Amniotic epithelial cell (primary cell): ENCODE measurements around the gene NPLOC4.

Experiments
- DNase-seq: peaks from one replicate; pipeline ENCODE4 v3.0.0-alpha.2; 2010; ENCODE audit warnings: low read depth

The NPLOC4 gene

GRCh38 chr17:81546906-81547613, 89.9 kb downstream of the NPLOC4 start:
- no peak for DNase-seq

DNA sequence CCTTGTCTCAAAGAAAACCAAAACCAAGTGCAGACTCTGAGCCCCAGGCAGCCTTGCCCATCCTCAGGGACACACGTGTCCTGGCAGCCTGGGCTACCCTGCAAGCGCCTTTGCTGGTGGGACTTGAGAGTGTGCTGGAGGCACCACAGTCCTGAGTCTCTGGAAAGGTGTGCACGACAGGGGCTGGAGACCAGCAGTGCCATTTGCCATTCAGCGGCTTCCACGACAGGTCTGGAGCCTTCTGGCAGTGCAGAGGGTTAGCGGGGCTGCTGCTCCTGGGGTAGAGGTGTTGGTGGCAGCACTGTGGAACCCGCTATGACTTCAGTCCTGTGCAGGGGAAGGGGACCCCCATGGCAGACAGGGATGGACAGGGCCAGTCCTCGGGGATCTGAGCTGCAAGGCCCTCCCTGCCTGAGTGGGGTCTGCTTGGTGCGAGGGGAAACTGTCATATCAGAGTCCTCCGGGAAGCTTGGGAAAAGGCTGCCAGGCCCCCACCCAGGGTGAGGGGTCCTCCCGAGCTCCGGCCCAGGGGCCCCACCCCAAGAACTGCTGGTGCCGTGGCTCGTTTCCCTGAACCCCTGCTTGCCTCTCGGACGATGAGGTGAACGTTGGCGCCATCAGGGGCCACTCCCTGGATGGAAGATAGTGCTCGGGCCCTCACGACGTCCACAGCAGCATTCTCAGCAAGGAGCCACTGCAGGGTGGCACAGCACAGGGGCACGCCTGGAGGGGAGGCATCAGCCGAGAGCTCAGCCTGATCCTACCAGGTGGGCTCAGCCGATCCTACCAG, 91.6 kb downstream of the NPLOC4 start:
- no peak for DNase-seq

GRCh38 chr17:81544281-81544974, 92.5 kb downstream of the NPLOC4 start:
- DNase-seq: no peak

DNA sequence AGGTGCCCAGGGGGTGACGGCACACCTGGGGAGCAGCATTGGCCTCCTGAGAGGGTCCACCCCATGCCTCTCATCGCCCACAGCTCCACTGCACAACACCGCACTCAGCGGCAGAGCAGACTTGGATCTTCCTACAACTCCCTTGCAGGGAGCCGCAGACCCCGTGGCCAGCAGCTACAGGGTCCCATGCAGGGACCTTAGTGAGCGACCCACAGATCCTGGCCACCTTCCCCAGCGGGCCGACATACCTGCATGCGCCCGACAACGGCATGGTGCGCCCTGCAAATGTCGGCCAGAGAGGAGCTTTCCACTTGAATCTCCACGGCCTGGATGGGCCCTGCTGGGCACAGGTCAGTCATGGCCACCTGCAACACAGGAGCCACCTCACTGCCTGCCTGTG, 93.2 kb downstream of the NPLOC4 start:
- no peak for DNase-seq

GRCh38 chr17:81543339-81543675, 93.6 kb downstream of the NPLOC4 start:
- DNase-seq: no peak

GRCh38 chr17:81542431-81543338, 94.2 kb downstream of the NPLOC4 start:
- DNase-seq: no peak

DNA sequence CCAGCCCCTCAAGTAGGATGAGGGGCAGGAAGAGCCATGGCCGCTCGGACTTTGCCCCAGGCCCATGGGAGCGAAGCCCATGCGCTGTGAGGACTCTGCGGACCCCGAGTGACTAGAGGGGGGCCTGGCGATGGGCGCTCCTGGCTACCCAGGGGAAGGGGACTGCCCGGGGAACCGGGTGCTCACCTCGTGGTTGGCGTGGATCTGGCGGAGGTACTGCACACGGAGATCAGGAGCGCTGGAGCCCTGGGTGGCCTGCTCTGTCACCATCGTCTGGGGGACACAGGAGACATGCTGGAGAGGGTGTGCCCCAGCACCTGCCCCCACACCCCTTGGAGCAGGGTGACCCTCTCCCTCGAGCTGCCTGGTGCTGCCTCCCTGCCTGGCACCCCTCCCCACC, 95.8 kb downstream of the NPLOC4 start:
- no peak for DNase-seq

GRCh38 chr17:81540676-81541027, 96.3 kb downstream of the NPLOC4 start:
- DNase-seq: no peak

DNA sequence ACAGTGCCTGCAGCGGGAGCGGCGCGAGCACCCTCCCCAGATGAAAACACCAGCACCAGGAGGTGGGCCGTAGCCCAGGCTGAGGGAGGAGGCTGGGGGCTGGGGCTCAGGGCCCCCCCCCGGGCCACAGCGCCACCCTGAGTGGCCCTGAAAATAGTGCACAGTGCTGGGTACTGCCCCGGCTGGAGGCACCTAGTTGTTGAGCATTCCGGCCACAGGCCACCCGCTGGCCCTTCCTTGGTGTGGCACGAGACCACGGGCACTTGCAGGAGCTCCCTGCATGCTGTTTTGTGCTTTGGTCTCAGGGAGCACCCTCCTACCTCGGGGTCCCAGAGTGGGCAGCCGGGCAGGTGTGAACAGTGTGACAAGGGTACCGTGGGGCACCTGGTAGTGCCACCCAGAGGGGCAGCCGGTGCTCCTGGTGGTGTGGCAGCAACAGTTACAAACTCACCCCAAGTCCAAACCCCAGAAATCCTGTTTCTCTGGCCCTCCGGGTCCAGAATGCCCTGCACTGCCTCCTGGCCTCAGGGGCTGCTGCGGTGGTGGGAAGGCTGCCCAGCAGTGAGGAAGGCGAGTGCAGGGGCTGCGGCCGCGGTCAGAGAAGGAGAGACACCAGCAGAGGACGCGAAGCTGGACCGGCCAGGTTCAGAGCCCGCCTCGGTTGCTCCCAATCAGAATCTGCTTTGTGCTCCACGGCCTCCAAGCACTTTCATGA, 96.8 kb downstream of the NPLOC4 start:
- DNase-seq: no peak

DNA sequence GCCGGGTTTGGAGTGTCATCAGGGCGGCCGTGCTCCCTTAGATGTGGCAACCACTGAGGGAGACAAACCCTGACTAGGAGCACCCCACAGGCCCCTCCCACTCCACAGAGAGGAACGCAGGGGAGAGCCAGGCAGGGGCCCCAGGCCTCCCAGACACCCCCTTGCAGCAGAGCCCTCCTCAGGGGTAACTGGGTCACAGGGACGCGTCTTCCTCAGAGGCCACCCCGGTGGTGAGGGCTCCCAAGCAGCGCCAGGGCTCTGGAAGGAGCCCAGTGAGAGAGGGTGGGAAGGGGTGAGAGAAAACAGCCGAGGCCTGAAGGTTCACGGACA, 97.4 kb downstream of the NPLOC4 start:
- no peak for DNase-seq

DNA sequence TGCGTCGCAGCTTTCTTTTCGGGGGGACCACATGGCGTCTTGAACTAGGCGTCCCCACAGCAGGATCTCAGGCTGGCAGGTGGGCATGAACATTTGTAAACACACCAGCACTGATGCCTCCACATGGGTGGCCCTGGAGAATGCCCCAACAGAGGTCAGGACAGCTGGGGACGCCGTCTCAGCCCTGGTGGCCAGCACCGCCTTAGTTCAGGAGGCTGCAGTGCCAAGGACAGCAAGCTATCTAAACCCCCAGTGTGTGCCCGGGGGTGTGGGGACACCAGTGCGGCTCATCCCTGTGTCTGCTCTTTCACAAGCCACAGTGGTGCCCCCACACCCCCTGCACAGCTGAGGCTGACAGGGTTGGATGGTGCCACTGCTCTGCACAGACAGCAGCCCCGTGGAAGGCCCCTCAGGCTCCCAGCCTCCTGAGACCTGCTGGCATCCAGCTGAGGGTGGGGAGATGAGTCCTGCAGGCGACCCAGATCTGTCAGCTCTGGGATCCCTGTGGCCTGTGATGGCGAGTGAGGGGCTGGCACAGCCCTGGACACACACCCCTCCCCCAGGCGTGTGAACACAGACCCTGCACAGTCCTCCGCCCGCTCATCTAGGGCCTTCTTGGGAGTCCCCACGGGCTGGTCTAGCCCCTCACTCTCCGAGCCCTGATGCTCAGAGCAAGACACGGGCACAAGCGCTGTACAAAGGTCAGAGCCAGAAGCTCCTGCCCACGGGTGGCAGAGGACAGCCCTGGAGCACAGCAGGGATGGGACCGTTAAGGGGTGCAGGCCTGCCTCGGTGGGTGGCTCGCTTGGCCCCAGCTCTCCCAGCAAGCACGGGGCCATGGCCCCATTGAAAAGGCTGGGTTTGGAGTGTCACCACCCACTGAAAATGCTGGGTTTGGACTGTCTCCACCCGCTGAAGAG, 98.0 kb downstream of the NPLOC4 start:
- DNase-seq: no peak

DNA sequence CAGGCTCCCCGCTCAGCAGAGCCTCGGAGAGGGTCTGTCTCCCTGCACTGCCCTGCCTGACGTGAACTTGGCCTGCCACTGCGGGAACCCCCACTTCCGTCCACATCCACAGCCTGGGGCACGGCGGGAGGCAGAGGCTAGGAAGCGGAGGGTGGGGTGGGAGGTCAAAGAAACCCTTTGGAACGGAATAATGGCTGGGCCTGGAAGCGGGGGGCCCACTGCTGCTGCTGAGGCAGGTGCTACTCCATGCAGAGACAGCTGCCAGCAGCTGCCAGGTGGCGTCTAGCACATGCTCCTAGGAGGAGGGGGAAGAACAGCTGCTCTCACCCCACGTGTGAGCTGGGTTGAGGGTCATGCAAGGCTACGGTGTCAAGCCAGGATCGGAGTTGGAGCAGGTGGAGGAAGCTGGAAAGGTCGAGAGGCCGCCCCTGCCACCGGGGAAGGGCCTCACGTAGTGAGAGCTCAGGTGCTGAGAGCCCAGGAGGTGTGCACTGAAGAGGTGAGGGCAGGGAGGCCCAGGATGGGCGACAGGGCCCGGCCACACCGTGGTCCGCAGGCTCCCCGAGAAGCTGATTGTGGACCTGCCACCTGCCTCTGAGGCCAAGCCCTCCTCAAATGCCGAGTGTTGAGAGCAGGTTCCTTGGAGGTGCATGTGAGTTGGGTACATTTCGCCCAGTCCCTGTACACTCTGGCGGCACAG, 98.9 kb downstream of the NPLOC4 start:
- no peak for DNase-seq

- no peak for DNase-seq
Observed at GRCh38 chr17:81537343-81537855, 99.5 kb downstream of the NPLOC4 start.

DNA sequence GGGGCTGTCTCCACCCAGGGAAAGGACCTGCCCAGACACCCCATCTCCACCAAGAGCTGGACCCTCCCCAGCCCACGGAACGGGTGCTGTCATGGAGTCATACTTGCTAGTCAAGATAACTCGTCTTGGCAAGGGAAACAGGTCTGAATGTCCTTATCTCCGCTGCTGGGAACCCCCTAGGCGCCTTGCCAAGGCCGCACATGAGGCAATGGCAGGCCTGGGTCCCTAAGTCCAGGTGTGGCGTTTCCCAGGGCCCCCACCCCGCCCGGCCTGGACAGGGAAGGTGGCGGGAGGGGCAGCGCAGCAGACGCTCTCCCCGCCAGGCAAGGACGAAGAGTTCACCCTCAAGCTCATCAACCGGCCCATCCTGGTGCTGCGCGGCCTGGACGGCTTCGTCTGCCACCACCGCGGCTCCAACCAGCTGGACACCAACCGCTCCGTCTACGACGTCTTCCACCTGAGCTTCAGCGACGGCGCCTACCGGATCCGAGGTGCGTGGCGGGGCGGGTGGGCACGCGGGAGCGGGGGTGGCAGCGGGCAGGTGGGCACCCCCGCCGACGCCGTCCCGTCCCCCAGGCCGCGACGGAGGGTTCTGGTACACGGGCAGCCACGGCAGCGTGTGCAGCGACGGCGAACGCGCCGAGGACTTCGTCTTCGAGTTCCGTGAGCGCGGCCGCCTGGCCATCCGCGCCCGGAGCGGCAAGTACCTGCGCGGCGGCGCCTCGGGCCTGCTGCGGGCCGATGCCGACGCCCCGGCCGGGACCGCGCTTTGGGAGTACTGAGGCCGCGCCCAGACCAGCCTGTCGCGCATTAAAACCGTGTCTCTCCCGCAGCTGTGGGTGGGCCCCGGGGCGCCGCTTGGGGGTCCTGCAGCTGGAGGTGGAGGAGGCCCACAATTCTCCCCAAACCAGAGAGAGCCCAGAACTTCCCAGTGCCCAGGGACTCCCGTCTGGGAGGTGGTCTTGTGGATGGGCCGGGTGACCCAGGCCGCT, 100.3 kb downstream of the NPLOC4 start:
- DNase-seq: peak; percentile 33

GRCh38 chr17:81535480-81536298, 101.2 kb downstream of the NPLOC4 start:
- no peak for DNase-seq

GRCh38 chr17:81535007-81535328, 101.9 kb downstream of the NPLOC4 start:
- DNase-seq: no peak

- DNase-seq: no peak
Observed at GRCh38 chr17:81534157-81535006, 102.5 kb downstream of the NPLOC4 start.
